C4-2B (cell line): ENCODE measurements around the gene PRPSAP1.

Experiments used
- ZFX ChIP-seq: fragments of 450-650 bp; IDR thresholded peaks from 2 replicates; pipeline ENCODE4 v1.6.1; 2017
- TF ChIP-seq, protein P1 (sequence below): fragments of 450-650 bp; conservative IDR thresholded peaks from 2 replicates; pipeline ENCODE4 v1.5.1; 2017; ENCODE audit warnings: mild to moderate bottlenecking

- TF ChIP-seq, protein P1, sequence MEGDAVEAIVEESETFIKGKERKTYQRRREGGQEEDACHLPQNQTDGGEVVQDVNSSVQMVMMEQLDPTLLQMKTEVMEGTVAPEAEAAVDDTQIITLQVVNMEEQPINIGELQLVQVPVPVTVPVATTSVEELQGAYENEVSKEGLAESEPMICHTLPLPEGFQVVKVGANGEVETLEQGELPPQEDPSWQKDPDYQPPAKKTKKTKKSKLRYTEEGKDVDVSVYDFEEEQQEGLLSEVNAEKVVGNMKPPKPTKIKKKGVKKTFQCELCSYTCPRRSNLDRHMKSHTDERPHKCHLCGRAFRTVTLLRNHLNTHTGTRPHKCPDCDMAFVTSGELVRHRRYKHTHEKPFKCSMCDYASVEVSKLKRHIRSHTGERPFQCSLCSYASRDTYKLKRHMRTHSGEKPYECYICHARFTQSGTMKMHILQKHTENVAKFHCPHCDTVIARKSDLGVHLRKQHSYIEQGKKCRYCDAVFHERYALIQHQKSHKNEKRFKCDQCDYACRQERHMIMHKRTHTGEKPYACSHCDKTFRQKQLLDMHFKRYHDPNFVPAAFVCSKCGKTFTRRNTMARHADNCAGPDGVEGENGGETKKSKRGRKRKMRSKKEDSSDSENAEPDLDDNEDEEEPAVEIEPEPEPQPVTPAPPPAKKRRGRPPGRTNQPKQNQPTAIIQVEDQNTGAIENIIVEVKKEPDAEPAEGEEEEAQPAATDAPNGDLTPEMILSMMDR = no peak
- no peak for TF ChIP-seq ZFX
These were observed 37.5 kb upstream of the PRPSAP1 start for GRCh38 chr17:76391200-76391715.
